Prostate gland (tissue), 2 donors: ENCODE data around the gene FEZF1.

Experiments
- POLR2A ChIP-seq: fragments of 450-650 bp; IDR thresholded peaks from one replicate; pipeline ENCODE4 v1.6.1; 2016; ENCODE audit warnings: antibody characterized with exemption, mild to moderate bottlenecking
- POLR2AphosphoS5 ChIP-seq: sonication (generic); formaldehyde crosslinking; IDR thresholded peaks from one replicate; pipeline ENCODE4 v1.6.1; 2017; ENCODE audit warnings: antibody characterized with exemption
- TF ChIP-seq, protein P1 (sequence below), 4 experiments: fragments of 200-600 bp in 2 of 4; fragments of 450-650 bp in 2 of 4; sonication (generic) in 2 of 4; IDR thresholded peaks; 1 replicate in 3 of 4; 2 replicates in 1 of 4; pipeline ENCODE4 v1.5.1; 2016 to 2019; ENCODE audit warnings: antibody characterized with exemption in 4 of 4, mild to moderate bottlenecking in 2 of 4, moderate library complexity in 2 of 4

DNA sequence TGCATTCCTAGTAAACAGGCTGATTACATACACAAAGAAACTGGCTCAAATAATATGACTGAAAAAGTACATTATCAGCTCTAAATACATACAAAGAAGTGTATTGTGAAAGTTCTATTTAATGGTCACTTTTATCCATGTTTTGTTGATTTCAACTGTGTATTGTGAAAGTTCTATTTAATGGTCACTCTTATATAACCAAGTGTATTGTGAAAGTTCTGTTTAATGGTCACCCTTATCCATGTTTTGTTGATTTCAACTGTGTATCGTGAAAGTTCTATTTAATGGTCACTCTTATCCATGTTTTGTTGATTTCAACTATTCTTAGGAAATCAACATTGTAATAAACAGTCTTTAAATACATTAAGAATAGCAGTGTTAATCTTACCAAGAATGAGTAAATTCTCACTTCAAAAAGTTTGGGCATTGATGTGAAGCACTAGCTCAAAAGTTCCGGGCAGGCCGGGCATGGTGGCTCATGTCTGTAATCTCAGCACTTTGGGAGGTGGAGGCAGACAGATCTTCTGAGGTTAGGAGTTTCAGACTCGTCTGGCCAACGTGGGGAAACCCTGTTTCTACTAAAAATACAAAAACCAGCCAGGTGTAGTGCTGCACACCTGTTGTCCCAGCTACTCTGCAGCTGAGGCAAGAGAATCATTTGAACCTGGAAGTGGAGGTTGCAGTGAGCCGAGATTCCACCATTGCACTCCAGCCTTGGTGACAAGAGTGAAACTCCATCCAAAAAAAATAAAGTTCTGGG is 34.8 kb upstream of the FEZF1 start:
- TF ChIP-seq, protein P1, sequence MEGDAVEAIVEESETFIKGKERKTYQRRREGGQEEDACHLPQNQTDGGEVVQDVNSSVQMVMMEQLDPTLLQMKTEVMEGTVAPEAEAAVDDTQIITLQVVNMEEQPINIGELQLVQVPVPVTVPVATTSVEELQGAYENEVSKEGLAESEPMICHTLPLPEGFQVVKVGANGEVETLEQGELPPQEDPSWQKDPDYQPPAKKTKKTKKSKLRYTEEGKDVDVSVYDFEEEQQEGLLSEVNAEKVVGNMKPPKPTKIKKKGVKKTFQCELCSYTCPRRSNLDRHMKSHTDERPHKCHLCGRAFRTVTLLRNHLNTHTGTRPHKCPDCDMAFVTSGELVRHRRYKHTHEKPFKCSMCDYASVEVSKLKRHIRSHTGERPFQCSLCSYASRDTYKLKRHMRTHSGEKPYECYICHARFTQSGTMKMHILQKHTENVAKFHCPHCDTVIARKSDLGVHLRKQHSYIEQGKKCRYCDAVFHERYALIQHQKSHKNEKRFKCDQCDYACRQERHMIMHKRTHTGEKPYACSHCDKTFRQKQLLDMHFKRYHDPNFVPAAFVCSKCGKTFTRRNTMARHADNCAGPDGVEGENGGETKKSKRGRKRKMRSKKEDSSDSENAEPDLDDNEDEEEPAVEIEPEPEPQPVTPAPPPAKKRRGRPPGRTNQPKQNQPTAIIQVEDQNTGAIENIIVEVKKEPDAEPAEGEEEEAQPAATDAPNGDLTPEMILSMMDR (IDR thresholded peaks at IDR 0.05), result no peak
- TF ChIP-seq POLR2A (no peak), POLR2AphosphoS5 (no peak)
